GM19455 (cell line): ENCODE results near the gene TH.

Experiments used
- ATAC-seq: cut with Tn5 transposase; IDR thresholded peaks from one replicate; pipeline ENCODE4 v1.9.1; 2021; ENCODE audit not compliant: unreplicated experiment

TH gene

DNA sequence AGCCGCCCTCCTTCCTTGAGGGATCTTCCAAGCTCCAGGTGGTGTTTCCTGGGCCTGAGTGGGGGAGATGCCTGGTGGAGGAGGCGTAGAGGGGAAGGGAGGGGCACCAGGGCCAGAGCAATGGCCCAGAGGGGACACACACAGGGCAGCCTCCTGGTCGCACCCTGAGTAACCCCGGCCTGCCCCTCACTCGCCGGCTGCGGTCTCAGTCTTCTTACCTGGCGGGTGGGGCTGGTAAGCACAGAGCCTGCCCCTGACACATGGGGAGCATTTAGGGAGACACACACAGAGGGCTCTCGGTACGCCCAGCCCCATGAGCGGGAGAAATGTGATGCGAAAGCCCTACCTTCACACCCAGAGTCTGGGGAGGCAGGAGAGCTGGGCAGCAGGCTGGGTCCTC lies 56.3 kb downstream of the TH start:
- ATAC-seq: no peak

DNA sequence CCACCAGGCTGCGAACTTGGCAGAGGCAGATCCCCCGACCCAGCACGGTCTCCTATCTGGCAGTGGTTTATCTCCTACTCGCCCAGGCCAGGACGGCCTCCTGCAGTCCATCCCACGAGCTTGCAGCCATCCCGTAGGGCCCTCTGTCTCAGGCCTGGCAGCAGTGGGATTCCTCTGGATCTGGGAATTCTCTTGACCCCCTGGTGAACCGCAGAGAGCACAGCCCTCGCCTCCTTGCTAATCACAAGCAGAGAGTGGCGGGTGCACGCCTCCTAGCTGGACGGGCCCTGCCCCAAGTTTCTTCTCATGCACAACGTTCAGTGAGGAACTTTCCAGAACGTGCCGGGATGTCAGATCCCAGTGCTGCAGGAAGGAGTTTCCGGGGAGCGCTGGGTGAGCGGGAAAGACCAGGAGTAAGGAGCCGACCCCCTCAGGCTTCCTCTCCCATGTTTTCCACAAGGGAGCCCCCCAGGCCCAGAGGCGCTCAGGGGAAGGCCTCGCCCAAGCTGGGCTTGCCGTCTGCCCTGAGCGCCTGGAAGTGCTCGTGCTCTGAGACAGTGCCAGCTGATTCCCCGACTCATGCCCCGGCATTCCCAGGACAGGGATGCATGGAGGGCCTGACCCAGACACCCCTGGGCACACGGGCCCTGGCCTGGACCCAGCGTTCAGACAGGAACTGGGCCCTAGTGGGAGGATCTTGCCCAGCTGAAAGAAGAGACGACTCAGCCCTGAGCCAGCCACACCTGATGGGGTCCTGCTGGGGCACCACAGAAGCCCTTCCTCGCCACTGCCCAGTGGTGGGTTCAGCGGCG lies 57.0 kb downstream of the TH start:
- ATAC-seq: no peak
